HG03045 (cell line): ENCODE results near the gene GGA2.

Source experiments
- ATAC-seq: cut with Tn5 transposase; IDR thresholded peaks from one replicate; pipeline ENCODE4 v1.9.1; 2021; ENCODE audit warnings: mild to moderate bottlenecking, moderate library complexity; ENCODE audit not compliant: unreplicated experiment

Gene GGA2

DNA sequence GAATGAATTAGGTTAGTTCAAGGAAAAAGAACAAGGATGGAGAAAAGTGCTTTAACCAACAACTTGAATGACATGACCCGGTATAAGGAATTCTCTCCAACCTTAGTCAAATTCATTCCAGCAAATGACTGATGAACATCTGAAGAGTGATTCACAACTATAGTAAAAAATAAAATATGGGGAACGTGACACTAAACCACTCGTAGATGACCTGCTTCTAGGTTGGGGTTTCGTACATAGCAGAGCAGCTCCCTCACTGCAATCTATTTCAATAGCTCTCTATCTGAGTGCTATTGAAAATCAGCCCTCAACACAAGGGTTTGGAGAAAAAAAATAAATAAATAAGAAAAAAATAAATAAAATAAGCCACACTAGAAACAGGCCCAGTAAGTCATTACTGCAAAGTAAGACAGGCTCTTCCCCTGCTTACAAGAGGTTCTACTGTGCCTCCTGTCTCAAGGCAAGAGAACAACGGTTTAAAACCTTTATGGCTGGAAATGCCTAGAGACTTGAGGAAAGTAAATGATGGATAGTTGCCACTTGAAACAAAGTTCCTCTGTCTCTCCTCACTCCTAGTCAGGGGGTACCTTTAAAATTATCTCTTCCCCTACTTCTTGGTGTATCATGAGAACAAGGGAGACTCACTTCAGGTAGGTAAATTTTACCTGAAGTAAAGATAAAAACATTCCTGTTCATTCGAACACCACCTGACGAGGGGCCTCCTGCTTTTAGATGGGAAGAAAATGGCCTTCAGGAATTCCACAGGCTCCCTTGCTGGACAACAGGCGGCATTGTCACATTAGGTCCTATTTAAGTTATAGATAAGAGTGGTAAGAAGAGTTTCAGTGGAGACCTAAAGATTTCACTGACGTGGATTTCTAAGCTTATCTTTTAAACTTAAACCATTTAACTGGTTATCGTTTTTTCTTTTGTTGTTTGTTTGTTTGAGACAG is 77.8 kb downstream of the GGA2 start:
- no peak for ATAC-seq

DNA sequence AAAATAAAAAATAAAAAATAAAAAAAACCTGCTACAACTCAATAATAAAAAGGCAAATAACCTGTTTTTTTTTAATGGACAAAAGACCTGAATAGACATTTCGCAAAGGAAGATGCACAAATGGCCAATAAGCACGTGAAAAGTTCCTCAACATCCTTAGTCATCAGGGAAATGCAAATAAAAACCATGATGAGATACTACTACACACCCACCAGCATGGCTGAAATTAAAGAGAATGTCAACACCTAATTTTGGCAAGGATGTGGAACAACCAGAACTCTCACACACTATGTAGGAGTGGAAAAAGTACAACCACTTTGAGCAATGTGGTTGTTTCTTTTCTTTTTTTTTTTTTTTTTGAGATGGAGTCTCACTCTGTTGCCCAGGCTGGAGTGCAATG is 81.9 kb downstream of the GGA2 start:
- no peak for ATAC-seq

DNA sequence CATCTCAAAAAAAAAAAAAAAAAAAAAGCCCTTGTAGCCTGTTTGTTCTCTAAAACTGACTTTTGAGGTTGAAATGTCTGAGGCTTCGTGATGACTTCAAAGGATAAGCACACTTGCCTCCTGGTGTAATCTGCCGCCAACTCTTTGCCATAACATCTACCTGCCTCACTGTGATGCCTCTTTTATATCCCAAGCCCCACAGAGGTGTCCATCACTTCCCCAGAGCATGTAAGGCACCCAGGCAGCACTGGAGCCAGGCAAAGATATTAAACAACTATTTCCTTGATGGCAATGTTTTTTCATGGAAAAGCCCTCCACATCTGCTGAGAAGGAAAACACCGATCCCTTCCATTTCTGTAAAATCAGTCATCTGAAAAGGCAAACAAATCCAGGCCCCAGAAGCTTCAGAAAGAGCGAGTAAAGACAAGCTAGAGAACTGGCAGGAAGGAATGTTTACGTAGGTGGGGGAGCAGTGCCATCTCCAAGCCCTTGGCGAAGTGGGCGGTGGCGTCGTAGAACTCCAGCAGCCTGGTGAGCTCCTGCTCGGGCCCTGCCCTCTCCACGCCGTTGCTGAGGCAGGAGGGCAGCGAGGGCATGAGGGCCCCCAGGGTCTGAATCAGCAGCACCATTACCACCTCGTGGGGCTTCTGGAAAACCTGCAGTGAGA is 85.9 kb downstream of the GGA2 start:
- no peak for ATAC-seq

DNA sequence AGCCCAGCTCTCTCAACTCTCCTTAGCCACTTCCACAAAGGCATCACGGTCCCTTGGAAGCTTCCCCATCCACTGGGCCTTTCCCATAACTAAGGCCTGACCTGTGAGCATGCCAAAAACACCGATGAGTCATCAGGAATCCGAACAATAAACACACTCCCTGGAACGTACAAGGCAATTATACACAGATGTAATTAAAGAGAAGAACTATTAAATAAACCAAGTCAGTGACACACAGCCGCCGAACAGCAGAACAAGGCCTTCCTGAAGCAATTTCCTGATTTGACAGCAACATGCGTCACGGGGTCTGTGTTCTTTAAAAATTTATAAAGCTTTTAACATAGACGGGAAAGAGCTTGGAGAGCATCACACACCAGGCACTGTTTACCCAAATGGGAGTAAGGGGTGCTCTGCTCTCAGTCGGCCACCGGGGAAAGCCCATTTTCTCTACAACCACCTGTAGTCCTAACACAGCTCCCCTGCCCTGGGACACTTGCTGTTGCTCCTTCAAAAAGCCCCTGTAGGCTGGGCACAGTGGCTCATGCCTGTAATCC is 86.7 kb downstream of the GGA2 start:
- no peak for ATAC-seq

DNA sequence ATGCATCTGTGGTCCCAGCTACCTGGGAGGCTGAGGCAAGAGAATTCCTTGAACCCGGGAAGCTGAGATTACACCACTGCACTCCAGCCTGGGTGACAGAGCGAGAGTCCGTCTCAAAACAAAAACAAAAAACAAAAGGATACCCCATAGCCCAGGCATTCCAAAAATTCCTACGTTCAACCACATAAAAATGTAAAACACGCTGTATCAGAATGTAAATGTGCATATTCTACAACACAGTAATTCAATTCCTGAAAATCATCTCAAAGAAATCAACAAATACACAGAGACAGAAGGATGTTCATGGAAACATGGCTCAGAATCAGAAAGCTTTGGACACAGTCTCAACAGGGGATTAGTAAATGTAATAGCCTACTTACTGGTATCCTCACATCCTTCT is 90.3 kb downstream of the GGA2 start:
- no peak for ATAC-seq

DNA sequence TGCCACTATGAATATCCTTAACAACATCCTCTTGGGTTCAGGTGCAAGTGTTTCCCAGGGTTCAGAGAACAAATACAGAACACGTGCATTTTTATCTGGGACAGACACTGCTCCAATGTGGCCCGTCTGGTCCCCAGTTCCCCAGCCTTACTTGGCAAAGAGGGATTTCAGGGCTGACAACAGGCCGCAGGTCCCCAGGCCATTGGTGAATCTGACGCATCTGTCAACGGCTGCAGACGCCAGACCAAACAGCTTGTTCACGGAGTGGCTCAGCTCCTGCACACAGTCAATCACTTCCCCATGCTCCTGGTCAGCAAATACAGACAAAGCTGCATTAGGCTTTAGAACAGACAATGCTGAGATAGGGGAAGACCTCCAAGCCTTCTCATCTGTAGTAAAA is 93.5 kb downstream of the GGA2 start:
- ATAC-seq: no peak

DNA sequence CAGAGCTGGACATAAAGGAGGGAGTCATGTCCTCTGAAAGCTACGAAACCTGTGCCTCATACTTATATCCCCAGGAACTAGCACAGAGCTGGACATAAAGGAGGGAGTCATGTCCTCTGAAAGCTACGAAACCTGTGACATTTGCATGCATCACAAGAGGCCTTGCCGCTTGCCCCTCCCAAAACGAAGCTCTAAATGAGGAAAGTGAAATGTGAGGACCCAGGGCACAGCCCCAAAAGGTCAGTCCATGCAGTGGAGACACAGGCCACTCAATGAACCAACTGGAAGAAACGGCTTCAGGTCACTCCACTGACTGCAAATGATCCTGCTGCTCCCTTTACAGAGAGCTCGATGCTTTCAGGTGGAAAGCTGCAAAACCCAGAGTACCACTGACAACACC is 95.6 kb downstream of the GGA2 start:
- ATAC-seq: no peak
